D341Med (cell line): ENCODE measurements around the gene CEACAM16.
"Not testable (repeated sequence)": the region's sequence is repeated elsewhere in the genome, so short reads cannot be mapped to it uniquely, and the experiment has no call there.

Experiments used
- DNase-seq: peaks from one replicate; pipeline ENCODE4 v3.0.0; 2012; ENCODE audit warnings: low spot score

The CEACAM16 gene

GRCh38 chr19:44698492-44699201, at the start of gene CEACAM16:
TSS of gene CEACAM16 (plus strand) at chr19:44699151. CDS start at chr19:44701457, 2,306 bp downstream.
- DNase-seq = no peak

GRCh38 chr19:44649578-44650145, 49.3 kb upstream of the CEACAM16 start:
- DNase-seq = no peak

GRCh38 chr19:44653343-44653742, 45.6 kb upstream of the CEACAM16 start:
- no peak for DNase-seq

GRCh38 chr19:44653977-44654774, 44.8 kb upstream of the CEACAM16 start:
- DNase-seq = no peak

GRCh38 chr19:44657211-44657921, 41.6 kb upstream of the CEACAM16 start:
- DNase-seq = peak; percentile 87

GRCh38 chr19:44658069-44658733, 40.8 kb upstream of the CEACAM16 start:
- no peak for DNase-seq

GRCh38 chr19:44660081-44660480, 38.9 kb upstream of the CEACAM16 start:
- DNase-seq = no peak

GRCh38 chr19:44661205-44661604, 37.7 kb upstream of the CEACAM16 start:
- no peak for DNase-seq

GRCh38 chr19:44661904-44662303, 37.0 kb upstream of the CEACAM16 start:
- no peak for DNase-seq

- DNase-seq = no peak
Measured at GRCh38 chr19:44662691-44663385, 36.1 kb upstream of the CEACAM16 start.

GRCh38 chr19:44663996-44664395, 35.0 kb upstream of the CEACAM16 start:
- no peak for DNase-seq

GRCh38 chr19:44664976-44665375, 34.0 kb upstream of the CEACAM16 start:
- no peak for DNase-seq

GRCh38 chr19:44666852-44667556, 31.9 kb upstream of the CEACAM16 start:
- no peak for DNase-seq

GRCh38 chr19:44668985-44669764, 29.8 kb upstream of the CEACAM16 start:
- DNase-seq = no peak

- DNase-seq = not testable (repeated sequence)
Measured at GRCh38 chr19:44670027-44670426, 28.9 kb upstream of the CEACAM16 start.

GRCh38 chr19:44671400-44671799, 27.6 kb upstream of the CEACAM16 start, which contains the start of gene CEACAM19:
TSS of gene CEACAM19 (plus strand) at chr19:44671482. CDS start at chr19:44671932, 450 bp downstream.
- no peak for DNase-seq

GRCh38 chr19:44672226-44672625, 26.7 kb upstream of the CEACAM16 start:
- DNase-seq = no peak

GRCh38 chr19:44673510-44673909, 25.4 kb upstream of the CEACAM16 start:
- no peak for DNase-seq

GRCh38 chr19:44675521-44675920, 23.4 kb upstream of the CEACAM16 start:
- DNase-seq = no peak
